Fibroblast of lung (primary cell): ENCODE measurements around the gene DNAH6.

ENCODE experiments used
- EZH2 ChIP-seq: IDR thresholded peaks from 2 replicates; pipeline ENCODE4 v1.5.1; 2012; ENCODE audit warnings: low read length, control low read depth, mild to moderate bottlenecking; ENCODE audit errors: missing control alignments
- TF ChIP-seq, protein P1 (sequence below), 2 donors: IDR thresholded peaks in 1 of 2; conservative IDR thresholded peaks in 1 of 2; 1 replicate in 1 of 2; 2 replicates in 1 of 2; pipeline ENCODE4 v1.5.1; 2011 to 2012; ENCODE audit warnings: low read length in 2 of 2, control low read depth in 1 of 2, inconsistent platforms in 1 of 2, low read depth in 1 of 2, mild to moderate bottlenecking in 1 of 2

- TF ChIP-seq, protein P1, sequence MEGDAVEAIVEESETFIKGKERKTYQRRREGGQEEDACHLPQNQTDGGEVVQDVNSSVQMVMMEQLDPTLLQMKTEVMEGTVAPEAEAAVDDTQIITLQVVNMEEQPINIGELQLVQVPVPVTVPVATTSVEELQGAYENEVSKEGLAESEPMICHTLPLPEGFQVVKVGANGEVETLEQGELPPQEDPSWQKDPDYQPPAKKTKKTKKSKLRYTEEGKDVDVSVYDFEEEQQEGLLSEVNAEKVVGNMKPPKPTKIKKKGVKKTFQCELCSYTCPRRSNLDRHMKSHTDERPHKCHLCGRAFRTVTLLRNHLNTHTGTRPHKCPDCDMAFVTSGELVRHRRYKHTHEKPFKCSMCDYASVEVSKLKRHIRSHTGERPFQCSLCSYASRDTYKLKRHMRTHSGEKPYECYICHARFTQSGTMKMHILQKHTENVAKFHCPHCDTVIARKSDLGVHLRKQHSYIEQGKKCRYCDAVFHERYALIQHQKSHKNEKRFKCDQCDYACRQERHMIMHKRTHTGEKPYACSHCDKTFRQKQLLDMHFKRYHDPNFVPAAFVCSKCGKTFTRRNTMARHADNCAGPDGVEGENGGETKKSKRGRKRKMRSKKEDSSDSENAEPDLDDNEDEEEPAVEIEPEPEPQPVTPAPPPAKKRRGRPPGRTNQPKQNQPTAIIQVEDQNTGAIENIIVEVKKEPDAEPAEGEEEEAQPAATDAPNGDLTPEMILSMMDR (conservative IDR thresholded peaks at IDR 0.05 in 1 of 2, IDR thresholded peaks at IDR 0.05 in 1 of 2; ENCODE audit: low read depth in 1 of 2, low read length in 2 of 2): no peak
- no peak for TF ChIP-seq EZH2
Observed at GRCh38 chr2:84545005-84545404, 28.7 kb downstream of the DNAH6 start.
